GM18909 (cell line): ENCODE measurements around the gene OR4D6.
"Not testable (repeated sequence)": the region's sequence is repeated elsewhere in the genome, so short reads cannot be mapped to it uniquely, and the experiment has no call there.

Experiments
- ATAC-seq: cut with Tn5 transposase; IDR thresholded peaks from one replicate; pipeline ENCODE4 v1.9.1; 2021; ENCODE audit warnings: mild to moderate bottlenecking; ENCODE audit not compliant: unreplicated experiment, poor library complexity

The OR4D6 gene

GRCh38 chr11:59456661-59457060 is at the start of gene OR4D6:
Gene OR4D6 (plus strand): TSS chr11:59456961. CDS start chr11:59456961, 0 bp downstream.
- no peak for ATAC-seq

DNA sequence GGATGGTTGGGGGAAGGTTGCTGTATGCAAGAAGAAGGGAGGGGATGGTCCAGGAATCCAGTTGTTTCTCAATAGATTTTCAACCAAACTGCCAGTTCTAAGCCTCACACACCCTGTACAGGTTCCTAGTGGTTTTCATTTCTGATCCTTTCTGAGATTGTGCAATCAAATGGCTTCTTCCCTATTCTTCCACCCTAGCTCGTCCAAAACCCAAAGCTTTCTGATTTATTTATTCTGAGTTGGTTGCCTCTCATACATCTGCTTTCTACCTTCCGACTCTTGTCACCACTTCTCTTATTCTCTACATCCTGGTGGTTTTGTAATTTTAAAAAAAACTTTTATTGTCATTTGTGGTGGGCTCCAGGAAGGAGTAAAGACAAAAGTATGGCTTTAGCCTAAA is 43.1 kb upstream of the OR4D6 start:
- no peak for ATAC-seq

DNA sequence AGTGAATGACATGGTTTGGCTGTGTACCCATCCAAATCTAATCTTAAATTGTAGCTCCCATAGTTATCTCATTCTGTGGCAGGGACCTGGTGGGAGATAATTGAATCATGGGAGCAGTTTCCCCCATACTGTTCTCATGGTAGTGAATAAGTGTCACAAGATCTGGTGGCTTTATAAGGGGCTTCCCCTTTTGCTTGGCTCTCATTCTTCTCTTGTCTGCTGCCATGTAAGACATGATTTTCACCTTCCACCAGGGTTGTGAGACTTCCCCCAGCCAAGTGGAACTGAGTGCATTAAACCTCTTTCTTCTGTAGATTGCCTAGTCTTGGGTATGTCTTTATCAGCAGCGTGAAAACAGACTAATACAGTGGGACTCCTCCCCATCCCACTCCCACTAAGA is 41.6 kb upstream of the OR4D6 start:
- no peak for ATAC-seq

DNA sequence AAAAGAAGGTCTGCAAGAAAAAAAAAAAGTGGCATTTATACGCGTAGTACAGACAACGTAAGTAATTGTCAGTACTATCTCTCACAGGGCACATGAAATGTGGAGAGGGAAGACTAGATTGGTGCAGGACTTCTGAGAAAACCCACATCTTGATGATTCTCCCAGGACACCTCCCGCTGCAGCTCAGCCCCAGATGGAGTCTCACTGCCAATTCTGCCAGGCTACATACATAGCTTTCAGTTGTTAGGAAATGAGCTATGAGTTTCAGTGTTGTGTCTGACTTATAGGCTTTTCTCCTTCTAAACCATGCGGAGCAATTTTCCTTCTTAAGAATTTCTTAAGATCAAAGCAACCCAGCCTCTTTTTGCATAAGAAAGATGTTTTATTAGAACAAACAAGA is 40.1 kb upstream of the OR4D6 start:
- no peak for ATAC-seq

DNA sequence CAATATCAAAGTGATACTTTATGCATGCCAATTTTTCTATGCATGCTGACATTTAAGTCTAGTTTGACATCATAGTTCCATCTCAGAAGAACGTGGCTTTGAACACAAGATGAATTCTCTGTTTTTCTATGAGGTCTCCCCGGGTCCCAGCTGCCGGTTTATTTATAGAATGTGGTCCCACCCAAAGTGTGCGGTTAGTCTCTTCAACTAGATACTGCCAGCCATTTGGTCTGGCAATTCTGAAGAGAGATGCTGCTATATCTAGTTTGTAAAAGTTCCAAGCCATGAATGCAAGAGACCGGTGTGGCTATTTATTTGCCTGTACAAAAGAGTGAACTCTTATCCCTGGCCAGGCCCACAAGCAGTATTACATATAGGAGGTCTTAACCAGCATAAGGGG is 39.7 kb upstream of the OR4D6 start:
- no peak for ATAC-seq

- no peak for ATAC-seq
Measured at GRCh38 chr11:59418156-59418555, 38.6 kb upstream of the OR4D6 start.

DNA sequence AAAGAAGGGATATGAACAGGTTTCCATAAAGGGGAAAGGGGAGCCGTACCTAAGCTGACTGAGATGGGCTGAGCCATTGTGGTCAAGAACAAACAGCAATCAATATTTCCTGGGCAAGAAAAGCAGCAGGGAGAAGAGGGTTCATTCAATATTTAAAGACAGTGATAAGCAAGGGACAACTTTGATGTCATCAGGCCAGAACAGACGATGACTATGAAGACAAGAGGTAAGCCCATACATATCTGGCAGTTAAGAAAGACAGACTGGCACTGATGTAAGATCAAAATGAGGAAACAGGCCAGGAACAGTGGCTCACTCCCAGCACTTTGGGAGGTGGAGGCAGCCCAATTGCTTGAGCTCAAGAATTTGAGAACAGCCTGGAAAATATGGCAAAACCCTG is 32.9 kb upstream of the OR4D6 start:
- no peak for ATAC-seq

DNA sequence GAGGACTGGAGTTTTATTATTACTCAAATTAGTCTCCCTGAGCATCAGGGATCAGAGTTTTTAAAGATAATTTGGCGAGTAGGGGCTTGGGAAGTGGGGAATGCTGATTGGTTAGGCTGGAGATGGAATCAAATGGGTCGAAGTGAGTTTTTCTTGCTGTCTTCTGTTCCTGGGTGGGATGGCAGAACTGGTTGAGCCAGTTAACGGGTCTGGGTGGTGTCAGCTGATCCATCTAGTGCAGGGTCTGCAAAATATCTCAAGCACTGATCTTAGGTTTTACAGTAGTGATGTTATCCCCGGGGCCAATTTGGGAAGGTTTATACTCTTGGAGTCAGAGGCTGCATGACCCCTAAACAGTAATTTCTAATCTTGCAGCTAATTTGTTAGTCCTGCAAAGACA is 31.6 kb upstream of the OR4D6 start:
- no peak for ATAC-seq

GRCh38 chr11:59426361-59427067 is 30.2 kb upstream of the OR4D6 start, which contains the start of gene OR5A2:
Gene OR5A2 (minus strand): TSS chr11:59426413. CDS start chr11:59422953, 3,460 bp downstream.
- ATAC-seq = no peak

DNA sequence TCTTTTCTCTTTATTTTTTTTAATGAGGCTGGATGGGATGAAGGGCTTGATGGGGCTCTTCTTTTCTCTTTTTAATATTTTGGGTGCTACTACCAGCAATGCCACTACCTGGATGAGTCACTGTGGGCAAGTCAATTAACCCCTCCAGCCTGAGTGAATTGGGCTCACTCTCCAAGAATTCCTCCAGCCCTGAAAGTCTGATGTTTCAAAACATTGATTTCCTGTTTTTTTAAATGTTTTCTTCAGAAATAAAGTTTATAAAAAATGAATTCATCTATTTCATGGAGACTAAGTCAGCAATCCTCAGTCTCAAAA is 29.7 kb upstream of the OR4D6 start:
- no peak for ATAC-seq

- no peak for ATAC-seq
Measured at GRCh38 chr11:59429924-59430516, 26.7 kb upstream of the OR4D6 start.

DNA sequence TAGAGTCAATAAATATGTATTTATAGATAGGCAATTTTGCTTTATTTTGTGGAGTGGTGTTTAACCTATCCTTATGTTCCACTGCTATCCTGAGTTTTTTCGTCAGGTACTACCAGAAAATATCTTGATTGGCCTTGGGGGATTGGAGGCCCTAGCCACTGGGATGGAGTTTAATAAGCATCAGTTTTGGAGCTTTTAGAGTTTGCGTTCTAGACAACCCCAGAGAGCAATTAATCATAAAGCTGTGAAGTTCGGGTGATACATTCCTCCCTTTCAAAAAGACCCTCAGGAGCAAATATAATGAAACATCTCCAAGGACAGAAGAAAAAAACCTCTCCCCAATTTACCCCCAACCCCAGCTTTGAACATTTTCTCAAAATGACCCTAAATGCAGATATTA is 20.6 kb upstream of the OR4D6 start, which contains the start of gene OR5A1:
Gene OR5A1 (plus strand): TSS at position 301 of the 400 bp plus-strand sequence. CDS start 6,700 bp downstream, outside the sequence.
- ATAC-seq = no peak

- ATAC-seq = no peak
Measured at GRCh38 chr11:59437770-59438169, 19.0 kb upstream of the OR4D6 start.

DNA sequence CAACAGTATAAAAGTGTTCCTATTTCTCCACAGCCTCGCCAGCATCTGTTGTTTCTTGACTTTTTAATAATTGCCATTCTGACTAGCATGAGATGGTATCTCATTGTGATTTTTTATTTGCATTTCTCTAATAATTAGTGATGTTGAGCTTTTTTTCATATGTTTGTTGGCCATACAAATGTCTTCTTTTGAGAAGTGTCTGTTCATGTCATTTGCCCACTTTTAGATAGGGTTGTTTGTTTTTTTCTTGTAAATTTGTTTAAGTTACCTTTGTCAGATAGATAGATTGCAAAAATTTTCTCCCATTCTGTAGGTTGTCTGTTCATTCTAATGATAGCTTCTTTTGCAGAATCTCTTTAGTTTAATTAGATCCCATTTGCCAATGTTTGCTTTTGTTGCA is 11.1 kb upstream of the OR4D6 start:
- not testable (repeated sequence) for ATAC-seq

GRCh38 chr11:59448484-59448883 is 8.3 kb upstream of the OR4D6 start:
- ATAC-seq = no peak

DNA sequence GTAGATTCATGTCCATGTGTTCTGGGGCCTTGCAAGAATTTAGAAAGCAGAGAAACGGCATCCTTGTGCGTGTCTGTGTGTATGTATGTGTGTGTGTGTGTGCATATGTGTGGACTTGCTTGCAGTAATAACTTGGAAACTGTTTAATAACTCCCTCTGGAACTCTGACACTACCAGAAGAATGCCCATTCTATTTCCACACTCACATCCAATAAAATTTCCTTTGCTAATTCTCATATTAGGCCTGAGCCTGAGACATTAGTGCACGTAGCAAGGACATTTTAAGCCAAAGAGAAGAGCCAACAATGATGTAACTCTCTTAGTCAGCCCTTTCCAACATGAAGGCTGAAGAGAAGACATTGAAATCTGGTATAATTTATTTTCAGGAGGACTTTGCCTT is 3.2 kb downstream of the OR4D6 start:
- ATAC-seq = no peak

DNA sequence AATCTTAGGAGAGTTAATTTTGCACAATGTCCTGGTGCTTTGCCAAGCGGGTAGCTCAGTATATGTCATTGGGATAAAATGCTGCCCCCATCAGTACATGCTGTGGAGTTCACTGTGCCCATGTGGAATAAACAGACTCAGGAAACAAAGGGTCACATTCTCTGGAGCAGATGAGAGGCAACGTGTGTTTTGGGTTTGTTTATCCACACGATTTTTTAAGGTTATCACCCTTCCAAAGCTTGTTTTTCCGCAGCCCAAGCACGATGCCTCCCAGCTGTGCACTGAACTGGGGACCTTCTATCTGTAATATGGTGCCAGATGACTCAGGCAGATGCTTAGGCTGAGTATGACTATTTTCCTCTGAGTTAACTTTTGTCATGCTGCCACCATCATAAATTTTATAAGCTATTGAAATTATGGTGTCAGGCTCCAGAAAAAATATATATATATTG is 6.5 kb downstream of the OR4D6 start:
- no peak for ATAC-seq

DNA sequence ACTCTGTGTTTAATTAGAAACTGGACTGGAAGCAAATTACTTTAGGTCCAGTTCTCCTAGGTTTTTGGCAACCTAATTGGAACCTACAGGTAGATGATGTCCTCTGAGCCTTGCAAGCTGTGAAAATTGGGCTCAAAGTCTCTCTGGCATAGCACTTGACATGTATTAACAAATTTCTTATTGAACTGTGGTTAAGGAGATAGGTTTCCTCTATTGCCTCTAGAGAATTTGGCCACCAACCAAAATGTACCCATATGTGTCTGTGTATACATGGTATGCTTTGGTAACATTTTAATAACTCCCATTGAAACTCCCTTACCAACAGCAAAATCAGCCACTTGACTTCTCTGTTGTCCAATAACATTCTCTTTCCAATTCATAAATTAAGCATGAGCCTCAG is 16.3 kb downstream of the OR4D6 start, which contains the start of gene OR4D10:
Gene OR4D10 (plus strand): TSS at position 301 of the 400 bp plus-strand sequence. CDS start 4,115 bp downstream, outside the sequence.
- ATAC-seq = no peak

- no peak for ATAC-seq
Measured at GRCh38 chr11:59475176-59475575, 18.4 kb downstream of the OR4D6 start.

- no peak for ATAC-seq
Measured at GRCh38 chr11:59479906-59480305, 23.1 kb downstream of the OR4D6 start.

GRCh38 chr11:59480359-59480758 is 23.6 kb downstream of the OR4D6 start:
- no peak for ATAC-seq

GRCh38 chr11:59501931-59502330 is 45.2 kb downstream of the OR4D6 start:
- no peak for ATAC-seq
